ENCODE data around the gene CRHR2.

Gene CRHR2

DNA sequence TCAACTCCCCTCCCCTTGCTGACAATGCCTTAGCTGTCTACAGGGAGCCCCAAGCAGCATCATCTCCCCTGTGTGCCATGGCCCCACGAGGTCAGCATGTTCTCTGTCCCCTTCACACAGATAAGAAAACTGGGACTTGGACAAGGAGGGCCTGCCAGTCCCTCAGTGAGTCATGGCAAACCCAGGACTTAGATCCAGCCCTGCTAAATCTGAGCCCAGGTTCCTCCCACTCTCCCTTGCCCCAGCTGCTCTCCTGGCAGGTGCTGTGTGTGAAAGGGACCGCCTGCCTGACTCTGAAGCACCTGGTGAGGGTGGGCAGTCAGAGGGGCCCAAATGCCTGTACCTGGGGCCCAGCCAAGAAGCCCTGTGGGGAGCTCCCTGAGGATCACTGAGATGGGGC is 7.4 kb downstream of the CRHR2 start:
- DNase-seq = no peak

DNA sequence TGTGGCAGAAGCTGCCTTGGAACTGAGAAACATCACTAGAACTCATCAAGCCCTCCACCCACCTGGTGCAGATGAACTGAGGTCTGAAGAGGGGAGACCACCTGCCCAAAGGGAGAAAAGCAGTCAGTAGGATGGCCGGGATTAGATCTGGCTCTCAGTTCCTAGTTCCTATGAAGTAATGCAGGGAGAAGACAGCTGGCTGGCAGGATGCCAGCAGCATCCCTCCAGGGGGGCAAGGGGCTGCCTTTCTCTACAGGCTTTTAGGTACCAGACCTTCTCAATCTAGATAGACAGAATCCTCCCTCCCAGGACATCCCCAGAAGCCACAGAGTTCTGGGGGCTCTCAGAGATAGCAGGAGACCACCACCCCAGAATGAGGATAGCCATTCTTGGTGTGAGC is 7.8 kb downstream of the CRHR2 start:
- DNase-seq = no peak

DNA sequence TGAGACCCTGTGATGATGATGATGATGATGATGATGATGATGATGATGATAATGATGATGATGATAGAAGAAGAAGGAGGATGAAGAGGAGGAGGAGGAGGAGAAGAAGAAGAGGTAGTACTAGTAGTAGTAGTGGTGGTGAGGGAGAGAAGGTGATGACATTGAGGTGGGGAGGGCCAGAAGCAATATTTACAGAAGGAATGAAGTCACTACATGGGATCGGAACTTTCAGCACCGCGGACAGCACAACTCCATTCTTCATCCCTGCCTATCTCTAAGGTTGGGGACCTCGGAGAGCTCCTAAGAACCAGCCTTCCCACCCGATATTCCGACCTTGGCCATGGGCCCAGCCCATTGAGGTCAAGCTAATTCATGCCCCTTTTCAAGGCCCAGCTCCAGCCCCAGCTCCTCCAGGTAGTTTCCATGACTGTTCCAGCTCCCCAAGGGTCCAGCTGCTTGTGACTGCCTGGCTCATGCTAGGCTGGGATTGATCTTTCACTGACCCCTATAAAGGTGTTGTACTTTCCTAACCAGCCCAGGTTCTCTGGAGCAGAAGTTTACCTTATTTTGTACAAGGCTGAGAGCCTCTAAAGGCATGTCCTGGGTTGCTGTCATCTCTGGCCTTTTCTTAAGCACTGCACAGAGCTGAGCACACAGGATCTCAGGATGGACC is 10.3 kb downstream of the CRHR2 start:
- DNase-seq = no peak

DNA sequence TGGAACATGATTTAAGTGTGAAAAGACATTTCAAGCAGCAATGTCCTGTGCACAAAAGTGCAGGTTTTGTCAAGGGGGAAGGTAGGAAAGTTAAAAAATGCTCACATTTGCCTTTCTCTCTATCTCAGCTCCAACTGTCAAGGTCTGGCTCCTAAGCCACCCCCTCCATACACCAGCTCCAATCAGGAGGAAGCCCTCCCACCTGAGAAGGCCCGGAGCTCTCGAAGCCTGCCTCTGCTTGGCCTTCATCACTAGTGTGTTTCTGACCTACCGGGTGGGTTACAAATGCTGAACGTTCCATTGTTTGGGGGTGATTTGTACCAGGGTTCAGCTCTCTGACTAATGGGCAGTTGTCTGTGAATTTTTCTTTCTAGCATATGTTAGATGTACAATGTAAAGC is 14.2 kb downstream of the CRHR2 start:
- no peak for DNase-seq

DNA sequence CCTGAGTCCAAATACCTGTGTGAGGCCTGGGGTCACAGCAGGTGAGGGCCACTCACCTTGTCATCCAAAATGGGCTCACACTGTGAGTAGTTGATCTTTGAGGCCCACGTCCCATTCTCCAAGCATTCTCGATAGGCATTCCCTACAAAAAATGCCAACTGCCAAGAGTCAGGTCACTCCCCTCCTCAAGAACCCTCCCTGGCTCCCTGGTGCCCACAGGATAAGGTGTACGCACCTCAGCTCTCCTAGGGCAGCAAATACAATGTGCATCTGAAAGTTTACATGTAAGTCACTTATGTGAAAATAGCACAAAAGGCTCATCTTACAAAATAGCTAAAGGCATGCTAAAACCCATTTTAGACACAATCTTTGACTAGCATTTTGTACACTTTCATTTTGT is 15.1 kb downstream of the CRHR2 start:
- no peak for DNase-seq

DNA sequence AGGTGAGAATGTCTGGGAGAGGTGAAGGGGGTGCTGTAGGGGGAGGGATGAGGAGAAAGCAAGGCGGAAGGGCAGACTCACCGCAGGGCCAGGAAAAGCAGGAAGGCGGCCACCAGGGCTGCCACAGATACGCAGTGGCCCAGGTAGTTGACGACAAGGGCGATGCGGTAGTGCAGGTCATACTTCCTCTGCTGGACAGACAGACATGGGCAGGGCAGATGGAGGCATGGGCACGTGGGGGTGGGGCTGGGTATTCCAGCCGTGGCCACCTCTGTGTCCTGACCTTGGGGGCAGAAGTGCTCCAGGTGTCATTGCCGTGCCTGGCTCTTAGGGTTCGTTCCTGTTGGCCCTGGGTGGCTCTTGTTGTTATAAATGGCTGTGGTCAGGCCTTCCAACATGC is 16.8 kb downstream of the CRHR2 start:
- no peak for DNase-seq

DNA sequence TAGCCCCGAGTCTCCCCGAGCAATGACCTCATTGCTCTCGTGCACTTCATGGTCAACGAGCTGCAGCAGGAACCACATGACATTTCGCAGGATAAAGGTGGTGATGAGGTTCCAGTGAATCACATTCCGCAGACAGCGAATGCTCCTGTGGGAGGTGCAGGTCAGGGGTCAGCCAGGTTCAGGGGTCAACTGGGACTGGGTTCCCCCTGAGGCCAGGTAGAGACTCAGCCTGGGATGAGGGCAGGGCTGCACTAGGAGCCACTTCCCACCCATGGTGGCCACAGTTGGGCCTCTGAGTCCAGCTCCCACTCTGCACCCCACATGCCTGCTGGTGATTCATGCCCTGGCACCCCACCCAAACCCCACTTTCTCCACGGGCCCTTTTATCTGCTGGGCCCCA is 17.2 kb downstream of the CRHR2 start:
- DNase-seq = no peak

DNA sequence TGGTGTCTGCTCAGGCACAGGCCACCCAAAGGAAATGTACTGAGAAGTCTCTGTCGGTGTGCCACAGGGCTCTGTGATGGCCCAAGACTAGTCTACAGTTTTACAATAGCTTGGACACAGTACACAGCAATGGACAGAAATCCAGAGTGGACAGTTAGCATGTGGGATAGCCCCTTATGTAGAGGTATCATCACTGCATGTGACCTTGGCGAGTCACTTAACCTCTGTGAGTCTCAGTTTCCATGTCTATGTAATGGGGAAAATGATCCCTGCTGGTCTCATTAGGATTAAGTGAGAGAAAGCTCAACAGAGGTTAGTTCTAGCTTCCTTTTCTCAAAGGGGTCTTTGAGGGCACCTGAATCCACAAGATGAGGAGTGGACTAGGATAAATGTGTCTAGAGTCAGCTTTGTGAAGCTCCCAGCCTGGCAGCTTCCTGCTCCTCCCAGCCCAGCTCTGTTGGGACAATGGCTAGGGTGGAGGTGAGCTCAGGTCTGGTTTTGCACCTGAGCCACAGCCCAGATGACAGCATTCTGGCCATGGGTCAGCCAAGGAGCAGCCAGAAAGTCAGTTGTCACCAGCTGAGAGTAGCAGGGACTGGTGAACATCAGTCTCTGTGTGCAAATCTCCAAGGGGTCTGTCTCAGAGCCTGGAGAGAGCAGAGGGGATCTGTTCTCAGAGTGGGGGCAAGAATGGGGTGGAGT is 17.9 kb downstream of the CRHR2 start:
- DNase-seq = no peak

DNA sequence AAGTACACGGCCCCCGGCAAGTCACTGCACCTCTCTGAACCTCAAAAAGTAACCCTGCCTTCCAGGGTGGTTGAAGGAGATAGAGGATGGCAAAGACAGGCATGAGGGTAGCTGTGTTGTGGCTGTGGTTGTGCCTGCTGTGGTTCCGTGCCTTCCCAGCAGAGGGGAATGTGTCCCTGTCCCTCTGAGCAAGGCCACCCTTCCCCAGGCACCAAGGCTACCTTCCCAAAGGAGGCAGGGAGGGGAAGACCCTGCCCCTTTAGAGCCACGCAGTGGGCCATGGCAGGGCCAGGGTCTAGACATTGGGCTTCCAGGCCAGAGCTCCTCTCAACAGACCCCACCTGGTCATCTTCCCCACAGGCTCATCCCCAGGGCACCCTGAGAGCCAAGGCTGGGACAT is 18.8 kb downstream of the CRHR2 start:
- no peak for DNase-seq

DNA sequence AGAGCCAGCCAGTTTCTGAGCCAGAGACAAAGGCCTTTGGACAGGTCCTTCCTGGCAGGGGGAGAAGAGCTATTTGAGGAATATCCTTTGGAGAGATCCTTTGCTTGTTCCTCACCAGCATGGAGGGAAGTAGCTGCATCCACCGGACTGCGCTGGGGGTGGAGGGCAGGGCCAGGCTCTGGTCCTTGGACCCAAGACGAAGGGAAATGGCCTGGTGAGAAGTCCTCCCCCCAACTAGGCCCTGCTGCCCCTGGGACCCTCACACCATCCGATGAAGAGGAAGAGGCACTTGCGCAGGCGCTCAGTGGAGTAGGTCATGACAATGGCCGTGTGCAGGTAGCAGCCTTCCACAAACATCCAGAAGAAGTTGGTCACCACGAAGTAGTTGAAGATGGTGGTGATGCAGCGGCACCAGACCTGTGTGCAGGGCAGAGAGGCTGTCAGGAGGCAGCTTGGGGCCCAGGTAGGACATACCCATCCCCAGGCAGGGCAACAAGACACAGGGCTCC is 19.8 kb downstream of the CRHR2 start:
- no peak for DNase-seq

DNA sequence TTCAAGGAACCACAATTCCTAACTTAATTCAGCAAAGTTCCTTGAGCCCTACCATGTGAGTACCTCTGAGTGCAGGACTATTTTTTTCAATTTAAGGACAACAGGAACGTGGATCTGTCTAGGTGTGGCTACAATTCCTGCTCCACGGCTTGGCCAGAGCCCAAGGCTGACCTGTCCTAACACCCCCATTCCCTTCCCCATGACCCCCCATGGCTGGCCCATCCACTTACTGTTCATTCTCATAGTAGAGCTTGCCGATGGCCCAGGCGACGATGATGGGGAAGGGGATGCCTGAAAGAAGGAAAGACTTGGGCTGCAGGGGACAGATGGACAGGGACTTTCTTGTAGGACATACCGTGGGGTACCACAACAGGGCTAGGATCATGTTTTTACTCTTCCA is 20.3 kb downstream of the CRHR2 start:
- DNase-seq = no peak

DNA sequence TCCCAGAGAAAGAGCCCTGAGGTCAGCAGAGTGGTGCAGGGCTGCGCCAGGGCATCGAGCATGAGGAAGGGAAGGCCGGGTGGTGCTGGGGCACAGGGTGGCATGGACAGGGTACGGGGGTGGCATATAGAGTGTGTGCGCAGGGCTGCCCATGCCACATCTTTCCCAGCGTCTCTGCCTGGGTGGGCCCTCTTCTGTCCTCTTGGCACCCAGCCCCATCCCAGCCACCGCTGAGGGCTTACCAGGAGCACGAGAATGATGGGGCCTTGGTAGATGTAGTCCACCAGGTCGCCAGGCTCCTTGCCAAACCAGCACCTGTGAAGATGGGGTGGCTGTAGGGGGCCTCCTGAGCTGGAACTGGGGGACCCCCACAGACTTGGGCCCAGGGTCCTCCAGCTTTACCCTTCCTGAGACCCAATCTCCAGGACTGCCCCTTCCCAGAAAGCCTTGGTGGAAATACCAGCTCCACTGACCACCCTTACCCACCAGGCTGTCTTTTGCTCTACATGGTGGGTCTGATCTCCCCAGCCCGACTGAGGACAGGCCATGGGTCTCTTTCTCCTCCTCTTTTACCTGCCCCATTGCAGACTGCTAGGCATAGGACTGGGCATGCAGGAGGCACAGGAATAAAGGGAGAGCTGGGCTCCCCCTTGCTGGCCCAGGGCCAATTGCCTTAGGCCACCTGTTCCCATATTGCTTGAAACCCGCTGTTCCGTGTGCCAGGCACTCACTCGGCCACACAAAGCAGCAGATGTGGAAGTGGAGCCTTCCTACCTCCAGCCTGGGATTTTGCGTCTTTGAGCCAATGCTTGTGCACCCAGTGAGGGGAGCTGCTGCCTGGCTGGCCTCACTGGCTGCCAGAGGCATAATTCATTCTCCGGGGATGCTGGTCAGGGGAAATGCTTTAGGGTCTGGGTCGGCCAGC is 21.7 kb downstream of the CRHR2 start:
- DNase-seq = peak; percentile 91

DNA sequence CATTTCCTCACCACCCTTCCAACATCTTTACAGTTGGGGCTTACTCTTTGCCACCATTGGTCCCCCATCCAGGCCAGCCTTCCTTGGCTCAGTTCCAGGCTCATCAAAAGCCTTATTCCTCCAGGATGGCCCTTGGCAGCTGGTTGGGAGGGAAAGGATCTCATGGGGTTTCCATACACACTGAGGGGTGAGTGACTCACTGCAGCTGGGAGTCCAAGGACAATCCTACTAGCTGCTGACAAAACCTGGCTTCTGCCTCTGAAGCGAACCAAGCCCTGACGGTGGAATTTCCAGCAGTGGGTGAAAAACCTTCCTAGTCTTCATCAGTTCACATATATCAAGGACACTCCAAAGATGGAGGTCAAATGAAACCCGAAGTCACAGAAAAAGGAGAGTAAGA is 22.9 kb downstream of the CRHR2 start:
- DNase-seq = no peak

DNA sequence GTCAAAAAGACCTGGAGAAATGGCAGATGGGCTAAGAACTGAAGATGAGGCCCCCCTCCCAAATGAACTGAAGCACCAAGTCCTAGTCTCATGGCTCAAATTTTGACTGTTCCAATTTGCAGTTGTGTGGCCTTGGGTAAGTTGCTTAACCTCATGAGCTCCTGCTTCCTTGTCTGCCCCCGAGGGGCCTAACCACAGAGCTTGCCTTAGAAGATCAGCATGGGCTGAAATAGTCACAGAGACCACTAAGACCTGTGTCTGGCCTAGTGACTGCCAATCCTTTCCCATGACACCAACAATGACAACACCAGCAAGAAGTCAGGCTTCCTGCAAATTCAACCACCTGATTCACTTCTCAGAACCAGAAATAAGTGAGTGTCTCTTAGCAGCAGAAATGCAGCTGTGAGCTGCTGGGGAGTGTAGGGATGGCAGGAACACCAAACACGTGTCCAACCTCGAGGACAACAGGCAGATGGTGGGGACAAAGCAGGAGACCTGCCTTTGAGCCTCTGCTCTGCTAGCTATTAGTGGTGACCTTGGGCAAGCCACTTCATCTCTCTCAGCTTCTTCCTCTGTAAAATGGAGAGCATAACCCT is 23.7 kb downstream of the CRHR2 start:
- no peak for DNase-seq

DNA sequence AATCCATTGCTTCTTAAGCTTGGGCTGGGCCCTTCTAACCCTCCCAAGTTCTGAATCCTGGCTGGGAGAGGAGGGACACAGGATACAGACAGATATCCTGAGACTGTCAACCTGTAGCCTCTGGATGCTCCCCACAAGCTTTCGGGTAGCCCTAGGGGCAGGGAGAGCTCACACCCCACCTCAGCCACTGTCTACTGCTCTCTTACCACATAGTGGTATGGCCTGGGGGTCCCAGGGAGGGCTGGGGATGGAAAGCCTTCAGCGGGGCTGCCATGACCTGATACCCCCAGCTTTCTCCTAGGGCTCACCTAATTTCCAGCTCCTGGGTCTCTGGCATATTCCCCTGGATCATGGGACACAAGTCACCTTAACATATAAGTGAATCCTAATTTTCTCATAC is 25.1 kb downstream of the CRHR2 start:
- no peak for DNase-seq

DNA sequence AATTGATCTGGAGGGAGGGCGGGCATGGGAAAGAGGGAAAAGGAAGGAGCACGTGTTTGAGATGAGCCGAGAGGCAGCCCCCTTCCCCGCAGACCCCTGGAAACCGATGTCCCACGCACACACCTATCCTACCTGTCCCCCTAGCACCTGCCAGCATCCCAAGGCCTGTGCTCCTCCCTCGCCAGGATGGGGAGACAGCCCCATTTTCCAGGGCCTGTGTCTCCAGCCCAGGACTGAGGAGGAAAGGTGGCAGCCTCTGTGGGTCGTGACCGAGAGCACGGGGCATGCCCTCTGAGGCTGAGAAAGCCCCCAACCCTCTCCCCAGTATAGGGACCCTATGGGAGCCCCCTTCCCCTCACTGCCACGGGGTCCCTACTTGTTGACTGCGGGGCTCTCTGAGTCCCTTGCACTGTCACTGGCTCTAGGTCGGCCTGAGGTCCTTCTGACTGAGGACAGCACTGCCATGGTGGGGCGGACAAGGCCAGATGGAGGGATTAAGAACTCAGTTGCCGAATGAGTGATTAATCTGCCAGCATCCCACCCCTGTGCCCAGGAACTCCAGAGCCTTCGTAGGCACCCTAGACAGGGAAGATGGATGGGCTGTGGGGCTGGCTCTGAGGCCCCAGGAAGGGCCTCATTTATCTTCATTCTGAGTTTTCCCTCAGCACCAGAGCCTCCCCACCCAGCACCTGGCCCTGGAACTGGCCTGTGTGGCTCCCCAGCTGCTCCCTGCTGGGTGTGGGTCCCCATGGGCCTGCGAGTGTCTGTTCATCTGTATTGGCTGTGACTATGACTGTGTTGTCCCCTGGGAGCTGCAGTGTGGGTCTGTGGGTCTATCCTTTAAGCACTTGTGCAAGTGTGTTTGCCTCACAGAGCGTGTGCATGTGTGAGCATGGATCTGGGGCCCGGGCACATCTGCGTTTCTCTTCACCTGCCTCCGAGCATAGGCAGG is 26.0 kb downstream of the CRHR2 start:
- DNase-seq = no peak

DNA sequence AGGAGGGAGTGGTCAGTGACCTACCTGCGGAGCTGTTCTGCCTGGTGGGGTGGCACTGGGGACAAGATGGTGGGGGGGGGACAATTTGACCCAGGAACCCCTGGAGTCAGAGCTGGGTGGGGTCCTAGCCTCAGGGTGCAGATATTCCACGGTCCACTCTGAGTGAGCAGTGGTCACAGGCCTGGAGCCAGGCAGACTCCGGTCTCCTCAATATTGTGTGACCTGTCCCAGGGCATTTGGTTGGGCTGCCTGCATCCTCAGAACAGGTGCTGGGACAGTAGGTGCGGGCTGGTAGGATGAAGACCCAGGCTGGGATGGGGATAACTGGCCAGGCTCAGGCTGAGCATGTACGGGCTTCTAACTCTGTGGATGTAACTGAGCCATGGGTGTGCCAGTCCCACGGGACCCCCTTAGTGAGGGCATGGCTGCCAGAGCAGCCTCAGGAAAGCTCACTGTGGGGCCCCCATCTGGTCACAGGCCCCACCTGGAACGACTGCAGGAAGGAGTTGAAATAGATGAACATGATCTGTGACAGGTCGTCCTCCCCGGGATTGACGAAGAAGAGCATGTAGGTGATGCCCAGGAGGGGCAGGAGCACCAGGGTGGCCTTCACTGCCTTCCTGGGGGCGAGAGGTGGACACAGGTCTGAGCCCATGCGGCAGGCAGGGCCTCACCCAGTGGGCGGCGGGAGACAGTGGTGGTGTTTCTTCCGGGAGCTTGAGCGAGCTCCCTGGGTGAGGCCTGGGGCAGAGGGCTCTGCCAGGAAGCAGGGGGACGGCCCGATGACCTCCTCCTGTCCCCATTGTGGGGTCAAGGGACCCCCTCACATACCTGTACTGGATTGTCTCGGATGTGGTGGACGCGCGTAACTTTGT is 26.9 kb downstream of the CRHR2 start:
- DNase-seq = no peak

DNA sequence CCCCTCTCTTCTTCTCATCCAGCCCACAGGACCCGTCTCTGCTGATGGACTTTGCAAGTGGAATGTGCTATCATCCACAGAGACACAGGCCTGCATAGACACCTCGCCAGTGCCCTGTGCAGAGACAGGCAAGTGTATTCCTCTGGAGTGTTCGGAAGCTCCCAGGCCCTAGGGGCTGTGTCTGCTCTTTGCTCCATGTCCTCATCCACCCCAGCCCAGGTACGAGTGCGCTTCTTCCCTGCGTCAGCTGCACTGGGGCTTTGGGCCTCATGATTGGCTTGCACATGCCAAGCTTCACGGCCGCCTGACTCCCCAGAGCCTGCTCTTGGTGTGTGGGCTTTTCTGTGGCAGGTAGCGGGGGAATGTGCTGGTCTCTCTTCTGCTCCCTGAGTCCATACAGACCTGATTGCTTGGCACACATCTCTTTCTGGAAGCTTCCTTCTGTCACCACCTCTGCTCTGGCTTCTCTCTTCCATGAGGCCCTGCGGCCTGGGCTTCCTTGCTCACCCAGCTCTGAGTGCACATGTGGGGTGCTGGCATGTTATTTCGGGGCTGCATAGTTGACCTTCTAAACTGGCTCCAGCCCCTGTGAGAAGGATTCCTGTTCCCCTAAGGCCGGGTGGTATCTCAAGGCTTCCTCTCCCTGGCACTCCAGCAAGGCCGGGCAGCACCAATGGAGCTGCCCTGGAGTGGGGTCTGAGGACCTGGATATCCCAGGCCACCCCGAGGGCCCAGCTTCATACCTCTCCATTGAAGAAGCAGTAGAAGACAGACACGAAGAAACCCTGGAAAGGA is 27.8 kb downstream of the CRHR2 start:
- DNase-seq = no peak

DNA sequence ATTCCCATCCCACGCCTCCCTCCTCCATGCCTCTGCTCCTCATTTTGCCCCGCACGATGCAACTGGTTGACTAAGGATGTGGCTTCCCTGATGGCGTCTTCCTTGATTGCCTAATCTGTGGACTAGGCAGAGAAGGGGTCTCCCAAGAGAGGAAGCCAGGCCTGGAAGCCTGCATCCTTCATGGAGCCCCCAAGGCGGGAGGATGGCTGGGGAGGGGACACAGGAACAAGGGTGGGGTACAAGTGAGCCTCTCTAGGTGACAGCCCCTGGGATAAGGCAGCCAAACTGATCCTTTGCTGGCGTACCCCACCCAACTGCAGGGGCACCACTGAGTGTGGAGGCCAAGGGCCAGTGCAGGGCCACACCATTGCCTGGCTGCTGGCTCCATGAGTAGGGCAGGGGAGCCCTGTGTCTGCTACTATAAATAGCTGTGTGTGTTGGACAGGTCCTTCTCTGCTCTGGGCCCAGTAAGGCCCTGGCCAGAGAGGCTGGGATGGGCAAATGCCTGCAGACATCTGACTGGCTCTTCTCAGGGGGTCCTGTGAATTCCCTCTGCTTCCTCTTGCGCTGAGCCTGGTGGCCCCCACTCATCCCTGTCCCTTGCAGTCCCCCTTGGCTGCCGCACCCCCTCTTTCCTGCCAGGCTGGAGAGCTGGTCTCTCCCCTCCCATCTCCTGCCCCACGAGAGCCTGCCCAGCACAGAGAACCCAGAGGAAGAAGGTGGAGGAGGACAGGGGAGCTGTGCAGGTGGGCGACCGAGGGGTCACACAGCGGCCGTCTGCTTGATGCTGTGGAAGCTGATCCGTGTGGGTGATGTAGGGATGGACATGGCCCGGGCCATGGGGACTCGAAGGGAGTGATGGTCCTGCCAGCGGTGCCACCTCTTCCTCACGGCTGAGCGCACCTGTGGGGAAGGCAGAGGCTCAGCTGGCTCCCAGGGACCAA is 29.3 kb downstream of the CRHR2 start:
- DNase-seq = no peak
